Upper lobe of left lung (tissue), 4 donors: ENCODE measurements around the gene B3GAT1.

Experiments
- EP300 ChIP-seq, 4 donors: sonication (generic); formaldehyde crosslinking; IDR thresholded peaks; one replicate each; pipeline ENCODE4 v1.5.1; 2017; ENCODE audit warnings: antibody characterized with exemption in 4 of 4, control low read depth in 2 of 4
- POLR2A ChIP-seq, 4 donors: fragments of 450-650 bp; IDR thresholded peaks; one replicate each; pipeline ENCODE4 v1.5.1; 2016 to 2017; ENCODE audit warnings: antibody characterized with exemption in 4 of 4, mild to moderate bottlenecking in 2 of 4

DNA sequence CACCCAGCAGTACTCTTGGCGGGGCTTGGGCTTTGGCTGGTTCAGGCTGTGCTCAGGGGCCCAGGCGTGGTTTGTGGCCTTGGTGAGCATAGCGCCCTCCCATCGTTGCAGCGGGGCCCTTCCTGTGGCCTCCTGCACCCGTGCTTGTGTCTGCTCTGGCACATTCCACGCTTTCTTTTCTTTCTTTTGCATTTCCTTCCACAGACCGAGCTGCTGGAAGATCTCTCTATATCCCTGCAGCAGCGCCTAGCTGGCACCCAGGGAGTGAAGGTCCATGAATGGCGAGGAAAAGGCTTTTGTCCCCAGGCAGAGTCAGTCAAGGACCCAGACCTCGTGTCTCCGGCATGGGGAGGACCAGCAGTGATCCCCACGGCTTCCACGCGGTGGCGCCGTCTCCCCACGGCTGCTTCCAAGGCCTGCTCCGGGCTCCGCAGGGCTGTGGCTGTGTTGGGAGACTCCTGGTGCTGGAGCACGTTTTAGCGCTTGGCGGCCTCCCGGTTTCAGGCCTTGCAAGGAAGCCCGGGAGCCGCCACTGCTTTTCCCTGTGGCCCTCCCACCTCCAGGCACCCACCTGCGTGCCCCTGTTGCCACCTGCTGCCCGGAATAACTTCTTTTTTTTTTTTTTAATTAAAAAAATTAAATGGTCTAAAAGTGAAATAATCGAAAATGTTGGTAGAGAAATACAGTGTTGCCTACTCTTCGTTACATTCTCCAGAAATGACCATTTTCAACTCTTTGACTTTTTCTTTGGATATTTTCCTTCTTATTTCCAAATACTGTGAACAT, 51.8 kb downstream of the B3GAT1 start:
- TF ChIP-seq POLR2A (IDR thresholded peaks at IDR 0.05) (no peak), EP300 (IDR thresholded peaks at IDR 0.05) (no peak)
